ENCODE measurements around the gene PDE7B.
"Not testable (repeated sequence)": the region's sequence is repeated elsewhere in the genome, so short reads cannot be mapped to it uniquely, and the experiment has no call there.

The PDE7B gene

DNA sequence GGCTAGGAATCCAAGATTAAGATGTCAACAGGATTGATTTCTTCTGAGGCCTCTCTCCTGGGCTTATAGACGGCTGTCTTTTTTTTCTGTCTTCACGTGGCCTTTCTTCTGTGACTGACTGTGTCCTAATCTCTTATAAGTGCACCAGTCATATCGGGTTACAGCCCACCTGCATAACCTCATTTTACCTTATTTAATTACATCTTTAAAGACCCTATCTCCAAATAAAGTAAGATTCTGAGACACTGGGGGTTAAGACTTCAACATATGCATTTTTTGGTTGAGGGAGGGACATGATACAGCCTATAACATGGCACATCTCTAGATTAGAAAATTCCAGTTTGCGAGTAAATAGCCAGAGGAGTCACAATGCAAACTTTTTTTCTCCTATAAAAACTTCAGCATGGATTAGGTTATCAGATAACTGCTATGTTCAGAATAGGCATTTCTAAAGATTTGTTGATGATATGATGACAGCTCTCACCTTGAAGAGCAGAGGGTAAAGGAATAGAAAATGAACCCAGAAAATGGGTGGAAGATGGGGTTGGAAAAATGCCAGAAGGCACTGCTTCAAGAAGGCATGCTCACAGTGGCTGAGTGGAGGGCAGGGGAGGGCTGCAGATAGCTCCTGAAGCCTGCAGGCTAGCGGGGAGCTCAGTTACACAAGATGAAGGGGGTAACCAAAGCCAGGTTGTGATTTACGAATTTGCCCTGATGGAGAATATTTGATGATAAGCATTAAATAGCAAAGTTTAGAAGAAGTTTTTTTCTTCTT, 8.7 kb upstream of the PDE7B start:
- in situ Hi-C loops (cut with HindIII; ENCODE audit: low sequenced_read_pairs): no loop called here

DNA sequence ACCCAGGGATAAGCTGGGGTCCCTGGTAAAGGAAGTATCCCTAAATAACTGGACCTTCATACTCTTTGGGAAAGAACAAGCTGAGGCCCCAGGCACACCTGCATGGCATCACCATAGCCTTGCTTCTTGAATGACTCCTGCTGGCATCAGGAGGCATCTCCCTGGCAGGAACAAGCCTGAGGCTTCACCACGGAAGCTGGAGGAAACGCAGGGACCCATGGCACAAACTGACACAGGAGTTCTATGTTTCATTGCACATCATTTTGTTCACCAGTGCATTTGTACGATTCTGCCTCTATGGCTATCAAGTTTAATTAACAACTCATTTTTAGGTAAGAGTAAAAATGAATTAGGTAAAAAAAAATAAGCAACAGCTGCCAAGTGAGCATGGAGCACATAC, 619 bp upstream of the PDE7B start:
- in situ Hi-C loops (cut with HindIII; ENCODE audit: low sequenced_read_pairs): no loop called here

DNA sequence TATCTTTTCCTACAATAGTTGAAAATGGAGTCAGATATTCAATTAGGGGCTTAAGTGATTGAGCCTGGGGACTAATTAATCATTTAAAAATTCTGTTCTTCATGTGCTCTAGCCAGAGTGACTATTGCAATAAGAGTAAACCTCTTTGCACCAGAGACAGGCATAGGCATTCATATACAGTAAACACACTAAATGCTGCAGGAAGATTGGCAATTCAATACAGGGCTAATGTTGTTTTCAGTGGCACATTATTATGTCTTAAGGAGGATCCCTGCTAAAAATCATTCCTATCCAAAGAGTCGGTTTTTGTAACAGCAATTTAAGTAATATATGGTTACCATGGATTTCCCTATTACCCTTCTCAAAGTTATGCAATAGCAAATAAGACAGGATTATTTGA, 1.2 kb downstream of the PDE7B start:
- in situ Hi-C loops (cut with HindIII; ENCODE audit: low sequenced_read_pairs): no loop called here

DNA sequence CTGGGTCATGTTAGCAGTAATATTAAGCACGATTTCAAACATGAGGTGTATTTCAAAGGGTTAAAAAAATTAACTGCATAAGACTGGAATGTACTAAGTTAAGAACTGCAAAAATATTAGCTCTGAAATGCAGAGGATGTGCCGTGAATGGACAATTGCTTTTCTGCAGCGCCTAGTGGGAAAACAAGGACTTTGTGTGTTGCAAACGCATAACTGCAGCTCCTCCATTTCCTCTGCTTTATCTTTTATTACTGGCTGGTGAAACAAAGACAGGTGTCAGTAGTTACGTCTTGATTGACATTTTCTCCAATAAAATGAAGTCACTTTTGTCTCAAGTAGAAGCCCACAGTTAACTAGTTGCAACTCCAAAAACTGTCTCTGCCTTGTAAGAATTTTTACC, 1.7 kb downstream of the PDE7B start:
- in situ Hi-C loops (cut with HindIII; ENCODE audit: low sequenced_read_pairs): no loop called here

DNA sequence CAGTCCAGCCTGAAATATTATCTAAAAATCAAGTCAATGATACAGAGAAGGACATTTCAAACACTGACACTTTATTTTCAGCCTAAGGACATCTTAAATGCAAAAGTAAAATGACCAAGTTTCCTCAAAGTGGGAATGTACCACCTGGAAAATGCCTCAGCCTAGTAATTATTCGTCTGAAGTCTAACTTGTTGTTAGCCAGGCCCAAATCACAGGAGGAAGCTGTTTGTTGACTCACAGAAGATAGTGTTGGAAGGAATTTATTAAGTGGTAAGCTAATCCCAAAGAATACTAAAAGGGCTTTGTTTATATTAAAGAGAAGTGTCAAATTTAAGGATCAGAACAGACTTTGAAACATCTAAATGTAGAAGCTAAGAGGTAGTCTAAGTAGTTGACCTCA, 2.5 kb downstream of the PDE7B start:
- in situ Hi-C loops (cut with HindIII; ENCODE audit: low sequenced_read_pairs): no loop called here

DNA sequence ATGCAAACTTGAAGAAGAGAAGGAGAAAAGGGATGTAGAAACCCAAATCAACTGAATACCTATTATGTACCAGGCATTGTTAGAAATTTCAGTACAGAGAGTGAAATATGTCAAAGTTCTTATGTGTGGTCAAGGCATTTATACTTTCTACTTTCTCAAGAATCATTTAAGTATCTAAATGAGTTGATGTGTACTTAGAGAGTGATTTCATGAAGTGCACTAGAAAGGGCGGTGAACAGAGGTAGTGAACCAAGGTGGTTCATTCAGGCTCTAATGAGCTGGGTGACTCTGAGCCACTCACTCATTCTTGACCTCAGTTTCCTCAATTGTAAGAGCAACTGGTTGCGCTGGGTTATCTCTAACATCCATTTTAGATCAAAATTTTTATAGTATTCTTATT, 3.3 kb downstream of the PDE7B start:
- in situ Hi-C loops (cut with HindIII; ENCODE audit: low sequenced_read_pairs): no loop called here

DNA sequence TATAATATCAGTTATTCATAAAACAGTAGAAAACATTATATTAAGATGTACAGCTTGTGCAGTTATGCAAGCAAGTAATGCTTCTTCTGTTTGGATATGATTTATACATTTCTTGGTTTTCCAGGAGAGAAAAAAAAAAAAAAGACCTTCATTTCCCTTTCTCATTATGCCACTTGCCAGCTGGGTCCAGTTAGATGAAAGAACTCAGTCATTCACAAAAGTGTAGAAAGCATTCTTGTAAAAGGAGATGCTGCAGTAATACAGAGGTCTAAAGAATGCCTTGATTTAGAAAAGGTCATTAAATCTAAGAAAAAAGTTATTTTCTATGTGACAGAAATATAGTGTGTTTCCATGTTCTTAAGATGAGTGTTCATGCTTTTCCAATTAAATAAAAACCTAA, 7.4 kb downstream of the PDE7B start:
- in situ Hi-C loops (cut with HindIII; ENCODE audit: low sequenced_read_pairs): no loop called here

DNA sequence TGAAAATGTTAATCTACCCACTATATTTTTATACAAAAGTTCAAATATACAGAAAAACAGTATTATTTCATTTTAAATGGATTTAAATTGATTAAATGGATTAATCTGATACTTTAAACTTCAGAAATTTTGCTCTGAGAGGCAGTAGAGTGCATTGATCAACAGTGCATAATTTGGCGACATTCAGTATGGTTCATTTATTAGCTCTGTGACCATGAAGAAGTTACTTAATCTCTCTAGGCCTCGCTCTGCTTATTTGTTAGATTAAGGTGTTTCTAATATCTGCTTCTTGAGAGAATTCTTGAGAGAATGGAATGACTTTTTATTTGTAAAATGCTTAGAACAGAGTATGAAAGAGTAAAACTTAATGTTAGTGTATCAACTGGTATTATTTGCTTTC, 8.9 kb downstream of the PDE7B start:
- in situ Hi-C loops (cut with HindIII; ENCODE audit: low sequenced_read_pairs): no loop called here

DNA sequence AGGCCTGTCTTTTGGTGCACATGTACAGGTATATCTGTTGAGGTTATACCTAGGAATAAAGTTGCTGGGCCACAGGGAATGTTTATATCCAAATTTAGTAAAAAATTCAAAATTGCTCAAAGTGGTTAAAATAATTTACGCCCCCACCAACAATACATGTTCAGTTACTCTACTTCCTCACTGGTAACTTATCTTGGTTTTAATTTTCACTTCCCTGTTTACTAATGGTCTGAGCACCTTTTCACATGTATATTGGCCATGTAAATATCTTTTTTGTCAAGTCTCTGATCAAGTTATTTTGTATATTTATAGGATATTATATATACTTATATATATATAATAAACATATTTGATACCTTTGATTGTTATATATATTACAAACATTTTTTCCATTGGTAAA, 9.7 kb downstream of the PDE7B start:
- in situ Hi-C loops (cut with HindIII; ENCODE audit: low sequenced_read_pairs): no loop called here

DNA sequence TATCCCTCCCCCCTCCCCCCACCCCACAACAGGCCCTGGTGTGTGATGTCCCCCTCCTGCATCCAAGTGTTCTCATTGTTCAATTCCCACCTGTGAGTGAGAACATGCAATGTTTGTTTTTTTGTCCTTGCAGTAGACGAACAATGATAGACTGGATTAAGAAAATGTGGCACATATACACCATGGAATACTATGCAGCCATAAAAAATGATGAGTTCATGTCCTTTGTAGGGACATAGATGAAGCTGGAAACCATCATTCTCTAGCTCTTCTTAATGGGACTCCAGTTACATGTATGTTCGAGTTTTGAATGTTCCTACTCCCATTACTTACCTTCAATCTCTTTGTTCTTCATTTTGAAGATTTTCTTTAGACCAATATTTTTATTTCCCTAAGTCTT, 13.4 kb downstream of the PDE7B start:
- in situ Hi-C loops (cut with HindIII; ENCODE audit: low sequenced_read_pairs): not testable (repeated sequence)

DNA sequence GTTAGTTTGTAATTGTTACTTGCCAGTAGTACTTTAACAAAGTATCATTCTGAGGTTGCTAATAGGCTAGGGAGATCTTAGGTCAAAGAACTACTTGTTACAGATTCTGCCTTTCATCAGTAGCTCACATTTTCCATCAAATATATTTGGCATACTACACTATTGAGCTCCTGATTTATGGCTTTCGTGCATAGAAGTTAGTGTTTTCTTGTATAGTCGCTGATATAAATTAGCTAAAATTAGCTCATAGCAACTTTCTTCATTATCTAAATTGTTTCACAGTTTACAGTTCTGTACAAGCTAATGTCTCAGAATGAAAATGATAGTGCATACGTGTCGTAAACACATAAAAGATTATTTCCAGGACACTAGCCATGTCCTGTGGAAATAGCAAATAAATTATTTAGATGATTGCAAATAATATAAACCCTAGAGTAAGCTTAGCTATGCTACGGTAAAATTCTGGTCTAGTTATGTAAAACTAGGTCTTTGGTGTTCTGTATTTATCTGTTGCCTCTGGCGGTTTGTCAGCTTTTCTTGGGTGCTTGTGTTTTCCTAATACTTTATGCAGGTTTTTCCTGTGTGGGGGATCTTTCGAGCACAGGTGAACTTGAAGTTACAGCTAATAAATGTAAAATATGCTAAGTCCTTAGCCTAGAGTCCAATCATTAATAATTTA, 15.1 kb downstream of the PDE7B start:
- in situ Hi-C loops (cut with HindIII; ENCODE audit: low sequenced_read_pairs): no loop called here

DNA sequence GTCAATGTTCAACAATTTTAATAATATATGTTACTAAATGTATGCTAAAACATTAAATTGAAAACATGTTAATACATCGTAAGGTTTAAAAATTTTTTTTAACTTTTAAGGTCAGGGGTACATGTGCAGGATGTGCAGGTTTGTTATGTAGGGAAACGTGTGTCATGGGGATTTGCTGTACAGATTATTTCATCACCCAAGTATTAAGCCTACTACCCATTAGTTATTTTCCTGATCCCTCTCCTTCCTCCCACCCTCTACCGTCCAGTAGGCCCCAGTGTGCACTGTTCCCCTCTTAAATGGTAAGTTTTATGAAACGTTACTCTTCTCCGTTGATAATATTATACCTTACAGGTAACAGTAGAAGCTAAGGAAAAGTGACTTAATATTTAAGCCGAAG, 15.8 kb downstream of the PDE7B start:
- in situ Hi-C loops (cut with HindIII; ENCODE audit: low sequenced_read_pairs): no loop called here

DNA sequence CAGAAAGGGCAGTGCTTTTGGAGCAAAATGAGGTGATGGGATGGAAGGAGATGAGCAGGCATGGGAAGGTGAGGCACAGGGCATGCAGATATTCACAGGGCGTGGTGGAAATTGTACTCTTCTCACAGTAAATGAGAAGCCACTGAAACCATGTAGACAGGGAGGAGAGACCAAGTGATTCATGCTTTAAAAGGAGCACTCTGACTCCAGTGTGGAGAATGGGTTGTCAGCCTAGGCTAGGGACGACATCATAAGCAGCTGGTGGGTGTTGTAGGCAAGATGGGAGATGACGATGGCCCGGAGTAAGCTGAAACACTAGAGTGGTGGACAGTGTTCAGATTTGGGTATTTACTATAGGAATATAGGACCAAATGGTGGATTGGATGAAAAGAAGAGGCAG, 18.4 kb downstream of the PDE7B start:
- in situ Hi-C loops (cut with HindIII; ENCODE audit: low sequenced_read_pairs): no loop called here

DNA sequence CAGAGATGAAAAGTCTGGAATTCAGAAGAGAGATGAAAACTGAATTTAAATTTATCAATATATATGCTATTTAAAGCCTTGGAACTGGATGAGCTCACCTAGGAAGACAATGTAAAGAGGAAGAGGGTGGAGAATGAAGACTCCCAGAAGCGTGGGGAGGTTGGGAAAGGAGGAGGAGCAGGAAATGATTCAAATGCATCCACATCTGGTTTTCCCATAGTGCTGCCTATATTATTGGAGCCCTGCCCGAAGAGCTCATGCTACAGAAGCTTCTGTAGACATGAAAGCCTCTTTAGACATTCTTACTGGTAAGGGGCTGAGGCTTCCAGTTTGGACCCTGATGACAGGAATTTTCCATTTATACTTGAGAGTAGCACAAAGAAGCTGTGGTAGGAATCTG, 19.2 kb downstream of the PDE7B start:
- in situ Hi-C loops (cut with HindIII; ENCODE audit: low sequenced_read_pairs): no loop called here

DNA sequence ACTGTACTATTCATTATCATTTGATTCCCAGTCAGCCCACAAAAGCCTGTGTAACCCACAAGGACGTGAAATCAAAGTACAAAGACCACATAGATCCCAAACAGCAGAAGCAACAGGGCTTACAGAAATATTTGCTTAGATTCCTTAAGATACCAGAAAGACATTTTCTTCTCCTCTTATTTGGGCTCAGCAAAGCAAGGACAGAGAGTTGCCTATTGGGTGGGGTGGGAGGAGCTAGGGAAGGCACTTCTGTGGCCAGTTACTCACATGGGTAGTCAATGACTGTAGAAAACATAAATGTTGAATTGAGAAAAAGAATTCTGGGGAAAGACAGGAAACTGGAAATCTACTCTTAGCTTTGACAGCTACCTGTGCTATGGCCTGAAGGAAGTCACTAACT, 19.8 kb downstream of the PDE7B start:
- in situ Hi-C loops (cut with HindIII; ENCODE audit: low sequenced_read_pairs): no loop called here

DNA sequence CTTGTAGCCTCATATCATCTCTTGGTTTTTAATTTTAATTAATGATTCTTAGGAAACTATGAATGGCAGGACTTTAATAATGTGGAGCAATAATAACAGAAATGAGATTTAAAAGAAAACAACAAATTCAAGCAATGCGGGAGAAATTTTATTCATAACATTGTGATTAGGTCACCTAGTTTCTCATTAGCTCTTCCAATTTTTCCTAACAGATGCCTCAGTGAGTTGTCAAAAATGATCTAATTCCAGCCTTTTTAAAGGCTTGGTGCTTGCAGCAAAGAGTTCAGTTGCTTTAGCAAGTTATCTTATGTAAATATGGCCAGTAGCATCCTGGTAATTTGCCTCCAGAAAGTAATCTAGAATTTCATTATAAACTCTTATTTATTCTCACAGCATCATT, 20.4 kb downstream of the PDE7B start:
- in situ Hi-C loops (cut with HindIII; ENCODE audit: low sequenced_read_pairs): no loop called here

DNA sequence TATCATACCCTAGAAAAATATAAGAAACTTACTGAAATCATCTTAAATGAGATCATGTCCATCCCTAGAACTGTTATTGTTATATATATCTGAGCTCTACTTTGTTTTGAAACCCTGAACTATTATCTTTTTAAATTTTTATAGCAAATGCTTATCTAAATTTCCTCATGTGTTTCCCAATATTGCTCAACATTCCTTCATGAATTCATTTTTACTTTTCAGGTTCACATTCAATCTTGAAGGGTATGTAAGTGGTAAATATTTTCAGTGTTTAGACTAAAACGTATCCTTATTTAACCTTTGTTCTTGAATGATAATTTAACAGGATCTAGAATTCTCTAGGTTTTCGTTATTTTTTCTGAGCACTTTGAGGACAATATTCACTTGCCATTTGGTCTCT, 23.9 kb downstream of the PDE7B start:
- in situ Hi-C loops (cut with HindIII; ENCODE audit: low sequenced_read_pairs): no loop called here

DNA sequence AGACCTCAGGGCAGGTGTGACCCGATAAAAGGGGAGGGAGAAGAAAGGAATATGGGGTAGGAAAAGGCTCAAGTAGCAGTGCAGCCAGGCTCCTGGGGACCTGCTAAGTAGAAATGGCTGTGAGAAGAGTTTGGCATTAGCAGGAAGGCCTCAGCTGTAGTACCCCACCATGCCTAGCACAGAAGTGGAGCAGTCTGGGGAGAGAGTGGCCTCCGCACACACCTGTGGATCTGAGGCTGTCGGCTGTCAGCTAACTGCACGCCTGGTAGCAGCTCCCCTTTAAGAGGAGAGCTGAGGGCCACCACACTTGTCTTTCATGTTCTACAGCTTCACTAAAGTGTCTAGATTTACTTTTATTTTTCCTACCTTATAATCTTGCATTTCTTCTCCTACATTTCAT, 24.6 kb downstream of the PDE7B start:
- in situ Hi-C loops (cut with HindIII; ENCODE audit: low sequenced_read_pairs): no loop called here

DNA sequence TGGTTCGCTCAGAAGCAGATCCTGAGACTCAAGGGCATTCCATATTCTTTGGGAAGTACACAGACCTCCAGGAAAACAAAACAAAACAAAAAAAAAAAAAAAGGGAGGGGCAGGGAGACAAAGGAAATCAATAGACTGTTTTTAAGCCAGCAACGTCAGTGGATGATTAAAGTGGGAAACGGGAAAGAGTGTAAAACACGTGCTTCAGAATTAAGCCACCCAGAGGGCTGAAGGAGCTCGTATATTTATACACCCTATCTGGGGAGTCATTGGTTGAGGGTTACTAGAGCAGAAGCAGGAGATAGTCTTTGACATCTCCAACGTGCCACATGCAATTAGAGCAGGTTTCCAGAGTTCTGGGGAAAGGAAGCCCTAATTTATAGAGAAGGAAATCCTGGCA, 26.2 kb downstream of the PDE7B start:
- in situ Hi-C loops (cut with HindIII; ENCODE audit: low sequenced_read_pairs): no loop called here

DNA sequence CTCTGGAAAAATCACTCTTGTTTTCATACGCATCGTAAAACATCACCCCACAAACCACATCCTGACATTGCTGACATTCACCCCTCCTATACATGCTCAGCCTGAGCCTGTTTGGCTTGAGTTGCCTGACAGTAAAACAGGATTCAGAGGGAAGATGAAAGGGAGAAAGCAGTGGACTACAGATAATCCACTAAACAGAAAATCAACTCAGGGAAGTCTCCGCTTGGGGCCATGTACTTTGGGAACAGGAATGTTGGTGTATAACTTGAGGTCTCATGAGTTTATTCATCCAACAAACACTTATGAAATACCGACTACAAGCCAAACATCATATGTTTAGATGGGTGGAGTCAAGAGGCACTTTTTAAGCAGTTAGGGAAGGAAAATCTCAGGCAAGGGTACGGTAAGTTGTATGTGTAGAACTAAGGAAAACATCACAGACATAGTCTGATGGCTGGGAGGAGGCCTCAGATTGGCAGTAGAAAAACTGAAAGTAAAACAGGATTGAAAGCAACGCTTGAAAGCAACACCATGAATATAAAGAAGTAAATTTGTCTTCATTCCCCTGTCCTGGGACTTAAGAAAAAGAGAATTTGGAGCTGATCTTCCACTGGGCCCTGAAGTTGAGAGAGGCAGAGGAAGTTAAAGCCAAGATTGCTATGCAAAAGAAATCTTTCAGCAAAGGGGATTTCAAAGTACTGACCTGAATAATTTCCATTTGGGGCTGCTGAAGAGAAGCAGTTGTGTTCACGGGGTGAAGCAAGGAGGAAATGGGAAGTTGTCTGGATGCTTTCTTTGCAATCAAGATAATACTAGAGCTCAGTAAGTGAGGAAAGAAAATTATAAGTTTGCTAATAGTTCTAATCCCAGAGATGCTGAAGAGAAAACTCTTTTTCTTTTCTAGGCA, 28.8 kb downstream of the PDE7B start:
- in situ Hi-C loops (cut with HindIII; ENCODE audit: low sequenced_read_pairs): no loop called here

DNA sequence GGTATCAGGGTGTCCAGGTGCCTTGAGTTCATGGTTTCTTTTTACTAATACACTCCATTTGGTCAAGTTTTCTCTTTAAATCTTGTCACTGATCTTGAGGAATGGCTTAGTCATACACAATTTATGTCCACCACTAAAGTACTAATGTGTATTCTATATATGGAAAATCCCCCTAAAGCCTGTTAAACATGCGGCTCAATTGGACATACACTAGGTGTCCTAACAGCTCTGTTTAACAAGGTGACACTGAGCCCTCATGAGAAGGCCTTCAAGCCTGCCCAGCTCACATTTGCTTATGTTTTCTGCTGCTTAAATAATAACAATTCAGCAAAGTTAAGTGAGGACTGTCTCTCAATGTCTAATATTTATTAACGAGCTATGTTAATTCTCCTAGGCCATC, 31.5 kb downstream of the PDE7B start:
- in situ Hi-C loops (cut with HindIII; ENCODE audit: low sequenced_read_pairs): no loop called here

DNA sequence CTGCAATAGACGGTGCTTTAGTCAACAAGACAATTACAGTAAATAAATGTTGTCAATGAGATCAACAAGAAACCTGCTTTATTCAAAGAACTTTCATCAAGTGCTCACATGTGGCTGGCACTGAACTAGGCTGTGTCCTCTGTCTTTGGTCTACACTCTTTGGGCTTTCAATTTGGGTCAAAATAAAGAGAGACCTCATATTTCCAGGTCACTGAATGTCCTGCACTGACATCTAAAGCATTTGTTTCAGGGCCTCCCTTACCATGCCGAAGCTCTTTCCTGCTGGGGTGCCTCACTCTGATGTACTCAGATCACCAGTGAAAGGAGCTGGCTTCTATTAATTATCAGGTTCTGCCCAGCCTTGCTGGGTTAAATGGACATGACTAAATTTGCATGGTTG, 32.0 kb downstream of the PDE7B start:
- in situ Hi-C loops (cut with HindIII; ENCODE audit: low sequenced_read_pairs): no loop called here
